HepG2 (cell line): Measurements from ENCODE around the gene FTL. TPM values are rescaled to one million over a fixed set of nuclear protein-coding genes. Genes with fewer than 3 reads are reported as not detected.
A peak's percentile ranks its signal among the peaks of the same experiment; 100 is the strongest.

ENCODE experiments used
- E2F5 ChIP-seq: sonication (generic); formaldehyde crosslinking; conservative IDR thresholded peaks from 2 replicates; pipeline ENCODE4 v1.4.0; 2020; ENCODE audit warnings: missing genetic modification reagents
- FLYWCH1 ChIP-seq: sonication (generic); formaldehyde crosslinking; IDR thresholded peaks from 2 replicates; pipeline ENCODE4 v1.8.1; 2023; ENCODE audit warnings: mild to moderate bottlenecking, missing genetic modification reagents
- GATAD1 ChIP-seq: IDR thresholded peaks from 2 replicates; pipeline ENCODE4 v1.6.1; 2016; ENCODE audit warnings: missing genetic modification reagents, missing compliant biosample characterization
- GTF3A ChIP-seq: sonication (generic); formaldehyde crosslinking; conservative IDR thresholded peaks from 2 replicates; pipeline ENCODE4 v1.4.0; 2020; ENCODE audit warnings: mild to moderate bottlenecking, missing genetic modification reagents
- ISX ChIP-seq: sonication (generic); formaldehyde crosslinking; conservative IDR thresholded peaks from 2 replicates; pipeline ENCODE4 v1.5.0; 2020; ENCODE audit warnings: missing genetic modification reagents
- KAT7 ChIP-seq: IDR thresholded peaks from 2 replicates; pipeline ENCODE4 v1.6.1; 2018; ENCODE audit warnings: borderline replicate concordance, missing compliant biosample characterization
- NR2F1 ChIP-seq, 2 experiments: fragments of 450-650 bp in 1 of 2; formaldehyde crosslinking in 1 of 2; IDR thresholded peaks; 2 replicates each; pipeline versions ENCODE4 v1.5.0 to v1.6.1; 2016 to 2020; ENCODE audit warnings: mild to moderate bottlenecking in 1 of 2, missing compliant biosample characterization in 1 of 2, missing genetic modification reagents in 1 of 2, moderate library complexity in 1 of 2
- RERE ChIP-seq: IDR thresholded peaks from 2 replicates; pipeline ENCODE4 v1.6.1; 2016; ENCODE audit warnings: low read depth, missing genetic modification reagents, missing compliant biosample characterization
- SMAD3 ChIP-seq: sonication (generic); formaldehyde crosslinking; IDR thresholded peaks from 2 replicates; pipeline ENCODE4 v1.4.0; 2020; ENCODE audit warnings: missing genetic modification reagents
- SMYD3 ChIP-seq: sonication (generic); formaldehyde crosslinking; IDR thresholded peaks from 2 replicates; pipeline ENCODE4 v1.8.1; 2023; ENCODE audit warnings: mild to moderate bottlenecking, missing genetic modification reagents
- SNAPC5 ChIP-seq: sonication (generic); formaldehyde crosslinking; IDR thresholded peaks from 2 replicates; pipeline ENCODE4 v1.8.1; 2023; ENCODE audit warnings: mild to moderate bottlenecking, missing genetic modification reagents, borderline replicate concordance
- TRIM24 ChIP-seq: sonication (generic); formaldehyde crosslinking; IDR thresholded peaks from 2 replicates; pipeline ENCODE4 v1.8.0; 2022; ENCODE audit warnings: mild to moderate bottlenecking, missing genetic modification reagents
- ZBTB3 ChIP-seq: sonication (generic); formaldehyde crosslinking; IDR thresholded peaks from 2 replicates; pipeline ENCODE4 v1.4.0; 2020; ENCODE audit warnings: low read depth, mild to moderate bottlenecking, moderate library complexity, missing genetic modification reagents, borderline replicate concordance
- ZBTB38 ChIP-seq: sonication (generic); formaldehyde crosslinking; IDR thresholded peaks from 2 replicates; pipeline ENCODE4 v1.5.1; 2020; ENCODE audit warnings: mild to moderate bottlenecking, missing genetic modification reagents
- ZFP1 ChIP-seq: IDR thresholded peaks from 2 replicates; pipeline ENCODE4 v1.6.1; 2016
- ZNF512B ChIP-seq: sonication (generic); formaldehyde crosslinking; IDR thresholded peaks from 2 replicates; pipeline ENCODE4 v1.5.1; 2020; ENCODE audit warnings: missing genetic modification reagents, mild to moderate bottlenecking, borderline replicate concordance
- ZNF598 ChIP-seq: sonication (generic); formaldehyde crosslinking; IDR thresholded peaks from 2 replicates; pipeline ENCODE4 v1.5.1; 2020; ENCODE audit warnings: mild to moderate bottlenecking, missing genetic modification reagents, borderline replicate concordance
- ZNF607 ChIP-seq: sonication (generic); formaldehyde crosslinking; IDR thresholded peaks from 2 replicates; pipeline ENCODE4 v1.5.1; 2020; ENCODE audit warnings: missing genetic modification reagents, mild to moderate bottlenecking, borderline replicate concordance
- ZSCAN30 ChIP-seq: sonication (generic); formaldehyde crosslinking; IDR thresholded peaks from 2 replicates; pipeline ENCODE4 v1.5.0; 2020; ENCODE audit warnings: mild to moderate bottlenecking, missing genetic modification reagents
- polyA plus RNA-seq, 8 experiments: library from polyadenylated mRNA; depleted of rRNA in 3 of 8; stranded (reverse) in 7 of 8; unstranded in 1 of 8; fragments of >200 nt; fragmentation: Illumina TruSeq in 4 of 8; extraction: Trizol in 4 of 8; gene quantifications; 2 replicates each; pipeline versions ENCODE4 v1.2.1 to v1.2.3, GENCODE V29; 2011 to 2016; ENCODE audit warnings: low read depth in 4 of 8, missing spikeins in 1 of 8, mixed read lengths in 1 of 8; ENCODE audit not compliant: insufficient read depth in 1 of 8
- total RNA-seq, 5 experiments: library from RNA; depleted of rRNA; stranded (reverse); fragments of >200 nt; fragmentation: Illumina TruSeq; extraction: Trizol; gene quantifications; 2 replicates each; pipeline ENCODE4 v1.2.3, GENCODE V29; 2016; ENCODE audit warnings: low read depth in 1 of 5

The FTL gene
- total and polyA plus RNA-seq, 2 of the 13 experiments (the other 11 are each of a cell fraction or from before 2014, with no cell fraction given), result 2,721 to 8,800 TPM

GRCh38 chr19:48963371-48964204 lies 1.5 kb upstream of the FTL start (continued):
- TF ChIP-seq ZSCAN30 (CRISPR knock-in tag) (0 out of 2 replicates have a peak, but pooled peaks have one; percentile 32), ISX (CRISPR knock-in tag) (0 out of 2 replicates have a peak, but pooled peaks have one; percentile 3), ZNF598 (CRISPR knock-in tag) (no peak), KAT7 (CRISPR knock-in tag) (no peak; the same call in 1 of the 2 replicates), GTF3A (CRISPR knock-in tag) (no peak), E2F5 (CRISPR knock-in tag) (peak; percentile 89), SMYD3 (CRISPR knock-in tag) (peak; percentile 92; the same call in 1 of the 2 replicates), RERE (CRISPR knock-in tag) (peak; percentile 15; the same call in 1 of the 2 replicates), ZNF607 (CRISPR knock-in tag) (peak; percentile 74; the same call in 1 of the 2 replicates), SMAD3 (CRISPR knock-in tag) (peak; percentile 46; the same call in 1 of the 2 replicates), GATAD1 (CRISPR knock-in tag) (peak; percentile 56; the same call in 1 of the 2 replicates), ZBTB38 (CRISPR knock-in tag) (peak; percentile 58; the same call in 1 of the 2 replicates), FLYWCH1 (no peak), TRIM24 (CRISPR knock-in tag) (peak; percentile 18; the same call in 1 of the 2 replicates), SNAPC5 (CRISPR knock-in tag) (peak; percentile 88; the same call in 1 of the 2 replicates), ZNF512B (CRISPR knock-in tag) (0 out of 2 replicates have a peak, but pooled peaks have one; percentile 33), ZFP1 (CRISPR knock-in tag) (peak; percentile 55; the same call in 1 of the 2 replicates), ZBTB3 (CRISPR knock-in tag) (no peak), NR2F1 (CRISPR knock-in tag; IDR thresholded peaks at IDR 0.05) (peak; percentile 36 to 41; a peak in 2 of 4 replicates)
